ENCODE results near the gene FUNDC2.

FUNDC2 gene

DNA sequence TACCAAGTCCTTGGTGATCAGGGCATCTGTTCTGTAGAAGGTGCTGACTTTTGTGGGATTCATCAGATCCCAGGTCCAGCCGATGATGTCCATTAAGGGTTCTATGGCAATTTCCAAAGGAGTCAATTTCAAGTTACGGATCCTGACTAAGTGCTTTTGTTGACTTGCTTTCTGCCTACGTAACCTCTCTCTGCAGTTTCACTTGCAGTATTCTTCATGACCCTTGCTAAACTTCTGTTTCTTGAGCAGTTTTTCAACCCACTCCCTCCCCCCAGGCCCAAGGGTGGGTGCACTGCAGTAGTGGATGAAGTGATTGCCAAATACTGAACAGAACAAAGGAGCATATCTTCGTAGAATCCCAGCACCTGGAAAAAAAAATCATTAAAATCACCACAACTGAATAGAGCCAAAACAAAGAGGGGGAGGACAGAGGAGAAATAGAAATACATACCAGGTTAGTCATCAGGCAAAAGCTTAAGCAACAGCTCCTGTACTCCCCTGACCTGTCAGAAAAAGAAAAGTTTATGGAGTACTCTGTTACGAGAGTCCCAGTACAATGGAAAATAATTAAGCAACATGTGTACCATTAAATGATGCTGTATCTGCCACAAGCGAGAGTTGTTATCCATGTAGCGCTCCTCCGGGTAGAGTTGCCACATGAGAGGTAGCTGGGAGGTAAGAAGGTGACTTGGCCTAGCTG lies 38.5 kb downstream of the FUNDC2 start:
- peaks cover 7% of the 10 kb centered on the region for H3K4me1 ChIP-seq (ENCODE audit: low read length)
- no peaks in the 10 kb centered on the region for H3K27me3 ChIP-seq (ENCODE audit: low read depth, low read length)
- peaks cover 29% of the 10 kb centered on the region for H3K79me2 ChIP-seq (ENCODE audit: low read length)
- H3K4me2 ChIP-seq (ENCODE audit: low read length), result no peak overlapping the region
- H2AFZ ChIP-seq (ENCODE audit: low read depth, low read length), result no peak overlapping the region
- H4K20me1 ChIP-seq (ENCODE audit: insufficient read depth, low read length), result no peaks in the 10 kb centered on the region
- TF ChIP-seq, protein P1, sequence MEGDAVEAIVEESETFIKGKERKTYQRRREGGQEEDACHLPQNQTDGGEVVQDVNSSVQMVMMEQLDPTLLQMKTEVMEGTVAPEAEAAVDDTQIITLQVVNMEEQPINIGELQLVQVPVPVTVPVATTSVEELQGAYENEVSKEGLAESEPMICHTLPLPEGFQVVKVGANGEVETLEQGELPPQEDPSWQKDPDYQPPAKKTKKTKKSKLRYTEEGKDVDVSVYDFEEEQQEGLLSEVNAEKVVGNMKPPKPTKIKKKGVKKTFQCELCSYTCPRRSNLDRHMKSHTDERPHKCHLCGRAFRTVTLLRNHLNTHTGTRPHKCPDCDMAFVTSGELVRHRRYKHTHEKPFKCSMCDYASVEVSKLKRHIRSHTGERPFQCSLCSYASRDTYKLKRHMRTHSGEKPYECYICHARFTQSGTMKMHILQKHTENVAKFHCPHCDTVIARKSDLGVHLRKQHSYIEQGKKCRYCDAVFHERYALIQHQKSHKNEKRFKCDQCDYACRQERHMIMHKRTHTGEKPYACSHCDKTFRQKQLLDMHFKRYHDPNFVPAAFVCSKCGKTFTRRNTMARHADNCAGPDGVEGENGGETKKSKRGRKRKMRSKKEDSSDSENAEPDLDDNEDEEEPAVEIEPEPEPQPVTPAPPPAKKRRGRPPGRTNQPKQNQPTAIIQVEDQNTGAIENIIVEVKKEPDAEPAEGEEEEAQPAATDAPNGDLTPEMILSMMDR (IDR thresholded peaks at IDR 0.05; ENCODE audit: low read depth, low read length), result no peak
- no peak for TF ChIP-seq EZH2phosphoT487 (IDR thresholded peaks at IDR 0.05; ENCODE audit: low read depth)
- no peak overlapping the region for H3K9ac ChIP-seq (ENCODE audit: low read length)
- no peak overlapping the region for H3K4me3 ChIP-seq (ENCODE audit: low read length)
- no peaks in the 10 kb centered on the region for H3K36me3 ChIP-seq (replicated peaks; ENCODE audit: low read depth, low read length)
- H3K9me3 ChIP-seq (ENCODE audit: insufficient read depth, low read length), result no peaks in the 10 kb centered on the region
- H3K27ac ChIP-seq (ENCODE audit: low read length), result no peak overlapping the region

DNA sequence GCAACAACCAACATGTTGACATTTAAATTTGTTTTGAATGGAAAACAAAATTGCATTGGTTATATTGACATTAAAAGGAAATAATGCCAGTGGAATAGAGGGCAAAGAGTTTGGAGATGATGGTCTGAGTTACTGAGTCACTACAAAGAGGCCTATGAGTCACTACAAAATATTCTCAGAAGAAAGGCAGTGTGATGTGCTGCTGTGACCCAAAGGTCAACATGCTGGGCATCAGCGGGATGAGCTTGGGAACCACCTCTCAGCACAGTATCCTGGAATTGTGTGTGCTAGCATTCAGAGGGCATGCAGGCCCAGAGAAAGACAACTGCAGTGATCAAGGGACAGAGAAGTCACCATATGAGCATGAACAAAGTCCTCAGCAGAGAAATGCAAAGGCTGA lies 41.5 kb downstream of the FUNDC2 start:
- Histone ChIP-seq H3K9me3 (ENCODE audit: insufficient read depth, low read length) (no peaks in the 10 kb centered on the region), H3K4me3 (ENCODE audit: low read length) (no peak overlapping the region), H3K79me2 (ENCODE audit: low read length) (peaks cover 52% of the 10 kb centered on the region), H3K4me2 (ENCODE audit: low read length) (no peak overlapping the region), H3K27me3 (ENCODE audit: low read depth, low read length) (no peaks in the 10 kb centered on the region), H2AFZ (ENCODE audit: low read depth, low read length) (no peak overlapping the region), H3K9ac (ENCODE audit: low read length) (no peak overlapping the region), H3K27ac (ENCODE audit: low read length) (no peak overlapping the region), H4K20me1 (ENCODE audit: insufficient read depth, low read length) (no peaks in the 10 kb centered on the region), H3K36me3 (replicated peaks; ENCODE audit: low read depth, low read length) (peaks cover 3% of the 10 kb centered on the region), H3K4me1 (ENCODE audit: low read length) (peaks cover 11% of the 10 kb centered on the region)
- no peak for TF ChIP-seq EZH2phosphoT487 (IDR thresholded peaks at IDR 0.05; ENCODE audit: low read depth)
- TF ChIP-seq, protein P1 (IDR thresholded peaks at IDR 0.05; ENCODE audit: low read depth, low read length), result no peak

DNA sequence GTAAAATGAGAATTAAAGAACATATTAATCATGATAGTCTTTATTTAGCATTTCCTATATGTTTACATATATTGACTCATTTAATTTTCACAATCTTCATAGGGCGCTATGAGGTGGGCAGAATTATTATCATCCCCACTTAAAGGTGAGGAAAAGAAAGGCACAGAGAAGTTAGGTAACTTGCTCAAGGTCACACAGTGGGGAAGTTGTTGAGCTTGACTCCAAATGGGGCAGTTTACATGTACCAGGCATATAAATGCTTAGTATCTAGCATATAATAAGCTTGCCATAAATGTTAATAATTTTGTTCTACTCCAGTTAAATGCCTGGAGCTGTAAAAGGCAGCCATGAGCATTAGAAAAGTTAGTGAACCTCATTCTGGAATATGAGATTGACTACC lies 42.8 kb downstream of the FUNDC2 start:
- H2AFZ ChIP-seq (ENCODE audit: low read depth, low read length), result no peak overlapping the region
- H4K20me1 ChIP-seq (ENCODE audit: insufficient read depth, low read length), result no peaks in the 10 kb centered on the region
- peaks cover 64% of the 10 kb centered on the region for H3K79me2 ChIP-seq (ENCODE audit: low read length)
- no peaks in the 10 kb centered on the region for H3K27me3 ChIP-seq (ENCODE audit: low read depth, low read length)
- H3K4me1 ChIP-seq (ENCODE audit: low read length), result peaks cover 11% of the 10 kb centered on the region
- peak overlapping the region; percentile 86 for H3K4me3 ChIP-seq (ENCODE audit: low read length)
- no peaks in the 10 kb centered on the region for H3K9me3 ChIP-seq (ENCODE audit: insufficient read depth, low read length)
- TF ChIP-seq, protein P1 (IDR thresholded peaks at IDR 0.05; ENCODE audit: low read depth, low read length), result no peak
- no peak for TF ChIP-seq EZH2phosphoT487 (IDR thresholded peaks at IDR 0.05; ENCODE audit: low read depth)
- no peak overlapping the region for H3K27ac ChIP-seq (ENCODE audit: low read length)
- H3K36me3 ChIP-seq (replicated peaks; ENCODE audit: low read depth, low read length), result peaks cover 11% of the 10 kb centered on the region
- H3K4me2 ChIP-seq (ENCODE audit: low read length), result peak overlapping the region; percentile 74
- peak overlapping the region; percentile 82 for H3K9ac ChIP-seq (ENCODE audit: low read length)

DNA sequence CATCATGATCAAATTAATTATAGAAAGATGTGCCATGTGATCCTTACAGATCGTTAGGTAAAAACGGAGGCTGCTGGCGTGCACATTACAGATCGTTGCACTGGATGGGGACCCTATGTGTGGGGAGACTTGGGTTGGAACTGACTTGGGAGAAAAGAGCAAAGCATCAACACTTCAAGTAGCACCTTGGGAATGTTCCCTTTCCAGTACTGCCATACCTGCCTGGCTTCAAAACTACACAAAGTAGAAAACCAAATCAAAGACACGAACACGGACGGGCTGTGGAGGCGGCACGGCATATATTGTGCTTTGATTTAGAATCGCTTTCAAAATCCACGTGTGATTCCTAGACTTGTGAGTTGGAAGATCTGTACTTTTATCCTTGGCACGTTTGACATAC lies 43.4 kb downstream of the FUNDC2 start:
- Histone ChIP-seq H4K20me1 (ENCODE audit: insufficient read depth, low read length) (no peaks in the 10 kb centered on the region), H3K79me2 (ENCODE audit: low read length) (peaks cover 65% of the 10 kb centered on the region), H3K27ac (ENCODE audit: low read length) (peak overlapping the region; percentile 73; the same call in 1 of the 2 replicates), H3K9me3 (ENCODE audit: insufficient read depth, low read length) (no peaks in the 10 kb centered on the region), H3K9ac (ENCODE audit: low read length) (peak overlapping the region; percentile 82), H3K27me3 (ENCODE audit: low read depth, low read length) (no peaks in the 10 kb centered on the region), H3K4me2 (ENCODE audit: low read length) (peak overlapping the region; percentile 74), H3K4me1 (ENCODE audit: low read length) (peaks cover 11% of the 10 kb centered on the region), H3K36me3 (replicated peaks; ENCODE audit: low read depth, low read length) (peaks cover 13% of the 10 kb centered on the region), H2AFZ (ENCODE audit: low read depth, low read length) (peak overlapping the region; percentile 55), H3K4me3 (ENCODE audit: low read length) (peak overlapping the region; percentile 86)
- TF ChIP-seq EZH2phosphoT487 (IDR thresholded peaks at IDR 0.05; ENCODE audit: low read depth), result no peak
- TF ChIP-seq, protein P1 (IDR thresholded peaks at IDR 0.05; ENCODE audit: low read depth, low read length), result no peak

All from OCI-LY3 (cell line).